HG02571 (cell line): ENCODE measurements around the gene THYN1.

ENCODE experiments used
- ATAC-seq: cut with Tn5 transposase; IDR thresholded peaks from one replicate; pipeline ENCODE4 v1.9.1; 2021; ENCODE audit warnings: mild to moderate bottlenecking, moderate library complexity; ENCODE audit not compliant: unreplicated experiment

Gene THYN1

GRCh38 chr11:134224710-134225664 is 28.2 kb downstream of the THYN1 start:
- peak; percentile 21 for ATAC-seq

GRCh38 chr11:134223836-134224709 is 29.1 kb downstream of the THYN1 start, which contains the start of the genes NCAPD3 and VPS26B:
Gene NCAPD3 (minus strand): TSS chr11:134223967. CDS start chr11:134223926, 41 bp downstream.
Gene VPS26B (plus strand): TSS chr11:134224671. CDS start chr11:134225123, 452 bp downstream.
- peak; percentile 83 for ATAC-seq

- ATAC-seq = no peak
These were observed 30.0 kb downstream of the THYN1 start for GRCh38 chr11:134223121-134223520.

GRCh38 chr11:134216816-134217215 is 36.3 kb downstream of the THYN1 start:
- no peak for ATAC-seq

DNA sequence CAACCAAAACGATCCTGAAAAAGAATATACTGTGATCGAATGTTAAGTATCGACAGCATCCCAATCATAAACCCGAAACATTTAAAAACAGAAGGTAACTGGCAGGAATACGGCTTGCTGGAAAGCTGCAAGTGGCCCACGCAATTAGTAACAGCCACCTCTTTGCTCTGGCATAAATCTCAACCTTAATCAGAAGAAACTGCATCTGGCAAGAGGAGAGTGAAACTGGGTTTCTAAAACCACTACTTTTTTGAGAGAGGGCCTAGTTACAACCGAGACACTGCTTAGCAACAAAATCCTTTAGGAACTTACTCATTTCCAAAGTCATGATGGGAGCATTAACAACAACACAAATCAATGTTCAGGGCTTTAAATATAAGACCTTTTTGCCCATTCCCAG is 37.3 kb downstream of the THYN1 start:
- ATAC-seq = no peak

- ATAC-seq = no peak
These were observed 45.5 kb downstream of the THYN1 start for GRCh38 chr11:134207538-134208239.

GRCh38 chr11:134206185-134206584 is 47.0 kb downstream of the THYN1 start:
- no peak for ATAC-seq

GRCh38 chr11:134205729-134206128 is 47.4 kb downstream of the THYN1 start:
- ATAC-seq = no peak

DNA sequence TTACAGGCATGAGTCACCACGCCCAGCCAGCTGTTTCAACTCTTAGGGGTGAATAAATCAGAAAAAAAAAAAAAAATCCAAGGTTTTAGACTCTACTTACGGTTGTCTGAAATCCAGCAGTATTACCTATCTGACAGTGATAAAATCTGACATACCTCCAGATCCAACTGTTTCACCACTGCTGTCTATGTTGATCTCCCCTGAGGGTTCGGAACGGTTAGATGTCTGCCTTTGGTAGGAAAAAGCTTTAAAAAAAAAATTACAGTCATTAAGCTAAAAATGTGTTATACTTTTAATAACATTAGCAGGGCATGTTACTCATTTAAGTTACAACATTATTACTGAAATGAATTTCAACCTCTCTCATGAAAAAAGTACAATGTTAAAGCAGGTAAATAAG is 50.5 kb downstream of the THYN1 start:
- no peak for ATAC-seq

DNA sequence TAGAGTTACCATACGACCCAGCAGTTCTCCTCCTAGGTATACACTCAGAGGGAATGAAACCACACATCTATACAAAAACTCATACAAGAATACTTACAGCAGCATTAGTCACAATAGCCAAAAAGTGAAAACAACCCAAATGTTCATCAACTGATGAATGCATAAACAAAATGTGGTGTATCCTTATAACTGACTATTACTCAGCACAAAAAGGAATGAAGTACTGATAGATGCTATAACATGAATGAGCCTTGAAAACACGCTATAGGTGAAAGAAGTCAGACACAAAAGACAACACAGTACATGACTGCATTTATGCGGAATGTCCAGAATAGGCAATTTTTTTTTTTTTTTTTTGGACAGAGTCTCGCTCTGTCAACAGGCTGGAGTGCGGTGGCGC is 52.5 kb downstream of the THYN1 start:
- no peak for ATAC-seq

- no peak for ATAC-seq
These were observed 53.6 kb downstream of the THYN1 start for GRCh38 chr11:134199531-134199930.
